GM21619 (cell line): ENCODE results near the gene PSEN1.

Experiments used
- ATAC-seq: cut with Tn5 transposase; IDR thresholded peaks from one replicate; pipeline ENCODE4 v1.9.1; 2021; ENCODE audit not compliant: unreplicated experiment

PSEN1 gene

DNA sequence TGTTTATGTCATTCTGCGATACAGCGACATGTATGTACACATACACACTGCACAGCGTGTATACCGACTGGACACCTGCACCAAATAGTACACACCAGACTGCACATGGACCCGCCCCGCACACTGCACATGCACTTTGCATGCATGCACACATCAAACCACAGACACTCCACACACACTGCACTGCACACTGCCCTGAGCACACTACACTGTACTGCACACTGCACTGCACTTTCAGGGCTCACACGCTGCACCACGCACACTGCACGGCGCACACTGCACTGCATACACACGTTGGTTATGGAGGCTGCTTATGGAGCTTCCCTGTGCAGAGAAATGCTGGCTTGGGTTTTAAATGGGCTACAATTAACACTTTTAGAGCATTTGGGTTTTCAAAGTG, 102.6 kb downstream of the PSEN1 start:
- ATAC-seq, result no peak

DNA sequence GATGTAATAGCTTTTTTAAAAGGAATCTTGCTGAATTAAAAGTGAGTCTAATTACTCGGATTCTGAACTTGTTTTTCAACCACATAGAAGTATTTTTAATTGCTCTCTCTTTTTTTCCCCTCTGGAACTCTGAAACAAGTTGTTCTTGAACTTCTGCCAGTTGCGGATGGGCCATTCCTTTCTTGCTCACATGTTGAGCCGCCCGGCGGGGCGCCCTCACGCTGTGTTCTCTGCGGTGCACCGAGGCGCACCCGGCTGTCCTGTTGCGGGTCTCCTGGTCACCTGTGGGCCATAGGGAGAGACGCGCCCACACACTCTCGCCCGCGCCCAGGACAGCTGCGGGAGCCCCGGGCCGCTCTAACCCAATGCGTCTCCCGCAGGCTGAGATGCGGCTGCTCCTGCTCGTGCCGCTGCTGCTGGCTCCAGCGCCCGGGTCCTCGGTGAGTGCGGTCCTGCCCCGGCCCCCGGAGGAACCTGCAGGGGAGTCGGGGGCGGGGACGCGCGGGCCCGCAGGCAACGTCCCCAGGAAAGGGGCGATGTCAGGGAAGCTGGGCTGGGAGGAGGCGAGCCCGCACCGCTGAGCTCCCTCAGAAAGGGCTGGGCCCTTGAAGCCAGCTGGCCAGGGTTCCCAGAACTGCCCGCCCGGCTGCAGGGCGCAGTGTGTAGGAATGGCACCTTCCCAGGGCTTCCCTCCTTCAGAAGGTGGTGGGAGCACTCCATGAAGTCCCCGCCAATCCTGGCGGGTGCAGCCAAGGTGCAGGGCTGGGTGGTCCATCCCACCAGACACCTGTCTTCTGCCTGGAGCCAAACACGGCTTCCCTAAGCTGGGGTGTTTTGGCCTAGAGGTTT, 103.3 kb downstream of the PSEN1 start:
- no peak for ATAC-seq

DNA sequence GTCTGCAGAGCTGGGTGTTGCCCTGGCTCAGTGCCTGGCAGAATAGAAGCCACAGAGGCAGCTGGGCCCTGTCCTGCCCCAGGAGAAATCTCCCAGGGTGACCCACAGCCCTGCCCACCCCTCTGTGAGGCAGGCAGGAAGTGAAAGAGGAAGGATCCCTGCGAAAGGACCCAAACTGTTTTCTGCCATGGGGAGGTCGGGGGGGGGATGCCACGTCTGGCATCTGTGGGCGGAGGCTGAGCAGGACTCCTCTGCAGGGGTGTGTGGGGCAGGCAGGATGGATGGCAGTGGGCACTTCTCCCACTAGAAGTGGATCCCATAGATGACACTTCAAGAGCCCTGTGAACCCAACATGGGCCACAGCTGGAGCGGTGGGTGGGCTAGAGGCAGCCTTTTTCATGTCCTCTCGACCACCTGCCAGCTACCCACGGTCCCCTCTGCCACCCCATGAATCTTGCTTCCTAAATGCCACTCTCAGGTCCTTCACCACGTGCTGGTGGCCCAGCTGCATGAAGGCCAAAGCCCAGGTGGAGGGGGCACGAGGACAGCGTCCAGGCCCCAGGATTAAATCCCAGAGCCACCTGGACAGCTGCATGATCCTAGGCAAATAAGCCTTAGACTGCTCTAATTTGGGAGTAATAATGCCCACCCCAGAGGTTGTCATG, 104.6 kb downstream of the PSEN1 start:
- ATAC-seq, result no peak

GRCh38 chr14:73241481-73242165, 105.3 kb downstream of the PSEN1 start:
- ATAC-seq, result no peak

- no peak for ATAC-seq
These were observed 106.1 kb downstream of the PSEN1 start for GRCh38 chr14:73242357-73242901.

- no peak for ATAC-seq
These were observed 107.0 kb downstream of the PSEN1 start for GRCh38 chr14:73243341-73243740.

DNA sequence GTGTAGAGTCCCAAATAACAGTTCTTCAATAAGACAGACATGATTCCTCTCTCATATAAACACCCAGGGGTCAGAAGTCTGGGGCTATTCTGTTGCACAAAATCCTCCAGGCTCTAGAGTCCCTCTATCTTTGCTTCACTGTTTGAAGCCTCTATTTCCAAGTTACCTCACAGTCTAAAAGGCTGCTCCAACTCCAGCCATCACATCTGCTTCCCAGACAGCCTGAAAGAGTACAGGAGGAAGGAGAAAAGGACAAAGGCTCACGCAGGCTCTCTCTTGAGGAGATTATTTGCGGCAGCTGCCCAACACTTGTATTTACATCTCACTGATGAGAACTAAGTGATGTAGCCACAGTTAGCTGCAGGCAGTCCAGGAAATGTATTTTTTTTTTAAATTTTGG, 107.4 kb downstream of the PSEN1 start:
- ATAC-seq, result no peak

DNA sequence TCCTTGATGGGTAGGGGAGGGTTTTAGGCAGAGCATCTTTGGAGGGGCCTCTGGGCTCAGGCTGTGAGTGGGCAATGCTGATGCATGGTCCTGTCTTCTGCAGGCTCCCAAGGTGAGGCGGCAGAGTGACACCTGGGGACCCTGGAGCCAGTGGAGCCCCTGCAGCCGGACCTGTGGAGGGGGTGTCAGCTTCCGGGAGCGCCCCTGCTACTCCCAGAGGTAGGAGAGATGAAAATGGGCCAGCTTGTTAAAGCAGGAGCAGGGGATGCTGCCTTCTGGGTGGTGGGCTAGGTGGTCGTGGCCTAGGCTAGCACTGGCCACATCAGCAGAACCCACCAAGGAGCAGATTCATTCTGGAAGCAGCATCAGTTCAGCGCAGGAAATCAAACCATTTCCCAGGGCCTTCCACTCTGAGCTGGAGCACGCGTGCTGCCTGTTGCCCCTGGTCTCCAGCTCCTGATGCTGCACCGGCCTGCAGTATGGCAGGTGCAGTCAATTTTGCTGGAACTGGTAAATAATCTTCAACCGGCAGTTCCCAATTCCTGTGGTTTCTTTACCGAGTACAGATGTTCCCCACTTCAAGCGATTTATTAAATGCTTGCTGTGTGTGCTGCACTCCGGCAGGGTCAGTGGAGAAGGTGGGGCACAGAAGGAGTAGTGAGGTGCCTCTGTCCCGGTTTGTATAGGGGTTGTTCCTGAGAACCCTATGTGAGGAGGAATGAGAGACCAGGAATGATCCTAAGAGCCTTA, 108.4 kb downstream of the PSEN1 start:
- ATAC-seq, result no peak

DNA sequence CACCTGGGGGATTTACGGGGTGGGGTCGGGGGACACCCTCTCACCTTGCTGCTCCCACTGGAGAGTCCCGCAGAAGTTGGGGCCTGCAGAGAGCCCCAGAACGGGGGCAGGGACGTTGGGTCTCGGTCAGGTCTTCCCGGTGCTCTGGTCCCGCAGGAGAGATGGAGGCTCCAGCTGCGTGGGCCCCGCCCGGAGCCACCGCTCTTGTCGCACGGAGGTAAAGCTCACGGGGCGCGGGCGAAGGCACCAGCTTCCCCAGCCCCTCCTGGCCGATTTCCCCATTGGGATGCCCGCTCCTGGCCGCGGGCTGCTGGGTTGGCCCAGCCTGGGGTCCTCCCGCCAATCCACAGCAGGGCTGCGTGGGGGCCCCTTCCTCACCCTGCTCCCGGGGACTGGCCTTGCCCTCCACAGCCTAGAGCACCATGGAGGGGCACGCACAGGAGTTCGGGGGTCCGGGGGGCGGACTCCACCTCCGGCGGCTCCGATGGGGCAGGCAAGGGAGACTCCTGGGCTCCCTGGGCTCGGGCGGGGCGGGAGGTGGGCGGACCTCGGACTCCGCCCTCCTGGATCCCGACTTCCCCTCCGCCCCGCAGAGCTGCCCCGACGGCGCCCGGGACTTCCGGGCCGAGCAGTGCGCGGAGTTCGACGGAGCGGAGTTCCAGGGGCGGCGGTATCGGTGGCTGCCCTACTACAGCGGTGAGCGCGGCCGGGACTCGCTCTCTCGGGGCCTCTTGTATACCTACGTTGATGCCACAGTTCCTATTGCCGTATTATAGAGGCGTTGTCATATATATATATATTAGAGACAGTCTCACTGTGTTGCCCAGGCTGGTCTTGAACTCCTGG, 109.4 kb downstream of the PSEN1 start:
- ATAC-seq, result peak; percentile 60

- no peak for ATAC-seq
These were observed 110.3 kb downstream of the PSEN1 start for GRCh38 chr14:73246387-73247150.

DNA sequence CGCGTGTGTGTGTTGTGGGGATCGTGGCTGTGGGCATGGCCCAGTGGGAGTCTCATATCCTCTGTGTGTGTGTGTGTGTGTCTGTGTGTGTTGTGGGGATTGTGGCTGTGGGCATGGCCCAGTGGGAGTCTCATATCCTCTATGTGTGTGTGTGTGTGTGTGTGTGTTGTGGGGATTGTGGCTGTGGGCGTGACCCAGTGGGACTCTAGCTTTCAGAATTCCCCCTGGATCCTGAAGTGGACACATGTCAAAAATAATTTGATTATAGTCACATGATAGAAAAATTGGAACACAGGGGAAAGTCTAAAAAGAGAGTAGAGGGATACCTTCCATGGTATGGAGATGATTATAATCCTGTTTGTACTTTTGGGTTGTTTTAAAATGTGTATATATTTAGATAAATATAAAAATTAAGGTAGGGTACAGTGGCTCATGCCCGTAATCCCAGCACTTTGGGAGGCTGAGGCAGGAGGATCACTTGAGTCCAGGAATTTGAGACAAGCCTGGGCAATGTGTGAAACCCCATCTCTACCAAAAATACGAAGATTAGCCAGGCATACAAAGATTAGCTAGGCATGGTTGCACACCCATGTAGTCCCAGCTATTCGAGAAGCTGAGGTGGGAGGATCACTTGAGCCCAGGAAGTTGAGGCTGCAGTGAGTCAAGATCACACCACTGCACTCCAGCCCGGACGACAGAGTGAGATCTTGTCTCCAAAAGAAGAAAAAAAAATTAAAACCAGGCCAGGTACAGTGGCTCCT, 112.0 kb downstream of the PSEN1 start:
- ATAC-seq, result no peak

DNA sequence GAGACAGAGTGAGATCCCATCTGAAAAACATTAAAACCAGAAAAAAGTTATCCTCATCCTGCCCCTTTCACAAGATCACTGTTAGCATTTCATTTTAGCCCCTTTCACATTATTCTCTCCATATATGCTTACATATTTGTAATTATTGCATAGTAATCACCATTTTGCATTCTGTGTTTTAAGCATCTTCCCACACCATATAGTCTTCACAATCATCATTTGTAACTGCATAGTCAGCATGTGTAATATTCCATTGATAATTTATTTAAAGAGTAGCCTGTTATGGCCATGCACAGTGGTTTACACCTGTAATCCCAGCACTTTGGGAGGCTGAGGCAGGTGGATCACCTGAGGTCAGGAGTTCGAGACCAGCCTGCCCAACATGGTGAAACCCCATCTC, 112.8 kb downstream of the PSEN1 start:
- no peak for ATAC-seq

GRCh38 chr14:73249564-73250316, 113.4 kb downstream of the PSEN1 start:
- no peak for ATAC-seq

DNA sequence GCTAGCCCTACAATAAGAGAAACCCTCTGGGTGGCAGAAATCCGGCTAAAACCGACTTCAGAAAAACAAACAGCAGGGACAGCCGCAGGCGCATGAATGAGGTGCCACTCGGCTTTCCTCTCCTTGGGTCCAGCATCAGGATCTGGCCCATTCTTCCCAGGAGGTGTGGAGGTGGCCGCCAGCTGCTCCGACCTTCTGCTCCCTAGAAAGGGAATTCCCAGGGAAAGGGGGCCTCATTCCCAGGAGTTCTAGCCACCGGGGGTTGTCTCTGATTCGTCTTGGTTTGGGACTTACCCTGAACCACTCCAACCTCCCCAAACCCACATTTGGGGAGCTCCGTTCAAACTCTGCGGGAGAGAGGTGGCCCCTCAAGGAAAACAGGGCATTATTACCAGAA, 114.0 kb downstream of the PSEN1 start:
- ATAC-seq, result no peak

- no peak for ATAC-seq
These were observed 114.6 kb downstream of the PSEN1 start for GRCh38 chr14:73250781-73251500.

DNA sequence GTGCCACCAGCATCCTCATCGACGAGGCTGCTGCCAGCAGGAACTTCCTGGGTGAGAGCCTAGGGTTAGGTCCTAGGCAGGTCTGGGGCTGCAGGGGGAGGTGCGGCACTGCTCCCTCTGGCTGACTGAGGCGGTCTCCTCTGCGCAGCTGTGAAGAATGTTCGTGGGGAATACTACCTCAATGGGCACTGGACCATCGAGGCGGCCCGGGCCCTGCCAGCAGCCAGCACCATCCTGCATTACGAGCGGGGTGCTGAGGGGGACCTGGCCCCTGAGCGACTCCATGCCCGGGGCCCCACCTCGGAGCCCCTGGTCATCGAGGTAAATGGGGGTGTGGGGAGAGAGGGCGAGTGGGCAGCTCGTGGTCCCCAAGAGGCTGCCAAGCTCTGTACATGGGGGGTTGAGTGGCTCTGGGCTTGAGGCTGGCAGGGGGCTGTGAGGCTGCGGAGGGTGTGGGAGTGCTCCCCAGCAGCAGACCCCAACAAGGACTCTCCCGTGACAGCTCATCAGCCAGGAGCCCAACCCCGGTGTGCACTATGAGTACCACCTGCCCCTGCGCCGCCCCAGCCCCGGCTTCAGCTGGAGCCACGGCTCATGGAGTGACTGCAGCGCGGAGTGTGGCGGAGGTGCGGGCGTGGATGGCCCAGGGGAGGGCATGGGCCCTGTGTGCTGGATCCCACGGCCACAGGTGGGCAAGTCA, 115.4 kb downstream of the PSEN1 start:
- ATAC-seq, result no peak
